Keratinocyte (primary cell): Measurements from ENCODE around the gene FBXO38. TPM values are rescaled to one million over a fixed set of nuclear protein-coding genes. Genes with fewer than 3 reads are reported as not detected.

Experiments
- DNase-seq: peaks from one replicate; pipeline ENCODE4 v3.0.0-alpha.2; 2011; ENCODE audit warnings: low read depth, missing footprints, low spot score
- FAIRE-seq: peaks from 2 replicates; lab custom pipeline; 2011; peaks lifted over from hg19 to GRCh38; lab: Jason Lieb, UNC
- H2AFZ ChIP-seq: 2 replicates; pipeline ENCODE4 v1.6.0; 2012; ENCODE audit warnings: low read length, control low read depth, inconsistent platforms; ENCODE audit not compliant: control insufficient read depth
- H3K27ac ChIP-seq: 2 replicates; pipeline ENCODE4 v1.5.1; 2011; ENCODE audit warnings: low read length; ENCODE audit not compliant: control insufficient read depth, insufficient read depth
- H3K27me3 ChIP-seq: 3 replicates; pipeline ENCODE4 v1.6.0; 2011; ENCODE audit warnings: low read length; ENCODE audit not compliant: control insufficient read depth, insufficient read depth; ENCODE audit errors: extremely low read depth
- H3K36me3 ChIP-seq, 2 experiments: 2 replicates in 1 of 2; 3 replicates in 1 of 2; pipeline ENCODE4 v1.5.1; 2011; ENCODE audit warnings: low read length in 2 of 2, mild to moderate bottlenecking in 1 of 2; ENCODE audit not compliant: control insufficient read depth in 2 of 2, insufficient read depth in 2 of 2; ENCODE audit errors: extremely low read depth in 1 of 2
- H3K4me1 ChIP-seq: 3 replicates; pipeline ENCODE4 v1.5.1; 2011; ENCODE audit warnings: low read length; ENCODE audit not compliant: control insufficient read depth, insufficient read depth; ENCODE audit errors: extremely low read depth
- H3K4me2 ChIP-seq: 3 replicates; pipeline ENCODE4 v1.6.0; 2011; ENCODE audit warnings: low read depth, low read length; ENCODE audit not compliant: control insufficient read depth, insufficient read depth; ENCODE audit errors: extremely low read depth
- H3K4me3 ChIP-seq, 3 experiments: fragments of 200-600 bp in 1 of 3; sonication (generic) in 1 of 3; 2 replicates in 2 of 3; 3 replicates in 1 of 3; pipeline ENCODE4 v1.5.1; 2011 to 2016; ENCODE audit warnings: low read length in 3 of 3, mild to moderate bottlenecking in 3 of 3, control low read depth in 2 of 3, inconsistent platforms in 1 of 3, low read depth in 1 of 3, mixed read lengths in 1 of 3, mixed run types in 1 of 3, moderate library complexity in 1 of 3; ENCODE audit not compliant: control insufficient read depth in 2 of 3, insufficient read depth in 2 of 3; ENCODE audit errors: extremely low read depth in 1 of 3
- H3K79me2 ChIP-seq: 2 replicates; pipeline ENCODE4 v1.6.0; 2012; ENCODE audit warnings: low read length; ENCODE audit not compliant: control insufficient read depth, insufficient read depth
- H3K9ac ChIP-seq: 3 replicates; pipeline ENCODE4 v1.6.0; 2011; ENCODE audit warnings: low read length; ENCODE audit not compliant: control insufficient read depth, insufficient read depth; ENCODE audit errors: extremely low read depth
- H3K9me1 ChIP-seq: 3 replicates; pipeline ENCODE4 v1.6.0; 2011; ENCODE audit warnings: low read length; ENCODE audit not compliant: control insufficient read depth, insufficient read depth; ENCODE audit errors: extremely low read depth
- H3K9me3 ChIP-seq: 2 replicates; pipeline ENCODE4 v1.5.1; 2012; ENCODE audit warnings: low read depth, low read length; ENCODE audit not compliant: control insufficient read depth
- H4K20me1 ChIP-seq: 3 replicates; pipeline ENCODE4 v1.6.0; 2011; ENCODE audit warnings: low read length; ENCODE audit not compliant: control insufficient read depth, insufficient read depth; ENCODE audit errors: extremely low read depth
- EZH2 ChIP-seq: IDR thresholded peaks from one replicate; pipeline ENCODE4 v1.6.1; 2012; ENCODE audit warnings: inconsistent platforms, mild to moderate bottlenecking, low read length, moderate library complexity
- dilution Hi-C: fragments of 300-500 bp; cut with MboI; formaldehyde crosslinking; loops from one replicate; pipeline ENCODE4 v1.7.0; 2020; ENCODE audit warnings: low sequenced_read_pairs; ENCODE audit not compliant: extremely low pct_ligation_motif_present
- polyA plus RNA-seq, 5 experiments: library from polyadenylated mRNA; depleted of rRNA in 3 of 5; stranded (reverse) in 3 of 5; stranded (forward) in 1 of 5; unstranded in 1 of 5; fragments of >200 nt; gene quantifications; 1 replicate in 1 of 5; 2 replicates in 3 of 5; 3 replicates in 1 of 5; pipeline versions ENCODE4 v1.2.1 to v1.2.3, GENCODE V29; 2011 to 2012; ENCODE audit warnings: missing spikeins in 2 of 5, low read depth in 1 of 5, low replicate concordance in 1 of 5
- TF ChIP-seq, protein P1 (sequence below), 3 experiments: IDR thresholded peaks in 1 of 3; conservative IDR thresholded peaks in 1 of 3; optimal IDR thresholded peaks in 1 of 3; 2 replicates in 2 of 3; 3 replicates in 1 of 3; pipeline versions ENCODE3 to v1.5.1; 2011; ENCODE audit warnings: low read length in 3 of 3, mild to moderate bottlenecking in 3 of 3, moderate library complexity in 2 of 3, control low read depth in 1 of 3, inconsistent platforms in 1 of 3; ENCODE audit not compliant: insufficient read depth in 2 of 3; ENCODE audit errors: extremely low read depth in 1 of 3

FBXO38 gene
- polyA plus RNA-seq, 1 donor (not counting 4 experiments of a cell fraction or from before 2014, with no cell fraction given): 30.4 TPM

DNA sequence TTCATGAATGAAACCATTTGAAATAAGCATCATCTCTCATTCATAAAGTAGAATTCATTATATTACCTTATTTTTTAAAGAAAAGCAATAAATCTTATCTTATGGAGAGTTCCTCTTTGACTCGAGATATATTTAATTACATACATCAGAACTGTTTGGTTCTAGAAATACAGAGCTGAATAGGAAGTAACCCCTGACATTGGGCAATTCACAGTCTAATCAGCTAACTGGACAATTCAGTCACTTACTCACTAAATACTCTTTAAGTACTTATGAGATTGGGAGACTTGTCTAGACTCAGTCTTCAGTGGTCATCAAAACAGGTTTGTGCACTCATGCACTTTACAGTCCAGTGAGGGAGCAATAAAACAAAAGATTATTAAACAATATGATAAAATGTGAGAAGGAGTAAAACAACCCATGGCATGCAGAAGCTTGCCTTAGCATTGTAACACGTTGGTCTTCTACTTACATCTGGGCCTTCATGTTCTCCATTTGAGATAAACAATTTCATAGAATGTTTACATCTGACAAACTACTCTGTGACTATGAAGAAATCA lies 11.5 kb upstream of the FBXO38 start:
- H4K20me1 ChIP-seq: no peaks in the 10 kb centered on the region
- H3K9ac ChIP-seq: no peak overlapping the region
- H3K9me1 ChIP-seq: no peaks in the 10 kb centered on the region
- H3K4me1 ChIP-seq: no peaks in the 10 kb centered on the region
- DNase-seq (no peak), FAIRE-seq (no peak)
- H3K4me2 ChIP-seq: no peak overlapping the region
- dilution Hi-C loops: no loop called here
- H3K36me3 ChIP-seq: no peaks in the 10 kb centered on the region
- no peak overlapping the region for H3K4me3 ChIP-seq
- no peaks in the 10 kb centered on the region for H3K9me3 ChIP-seq
- no peak overlapping the region for H3K27ac ChIP-seq
- TF ChIP-seq, protein P1, sequence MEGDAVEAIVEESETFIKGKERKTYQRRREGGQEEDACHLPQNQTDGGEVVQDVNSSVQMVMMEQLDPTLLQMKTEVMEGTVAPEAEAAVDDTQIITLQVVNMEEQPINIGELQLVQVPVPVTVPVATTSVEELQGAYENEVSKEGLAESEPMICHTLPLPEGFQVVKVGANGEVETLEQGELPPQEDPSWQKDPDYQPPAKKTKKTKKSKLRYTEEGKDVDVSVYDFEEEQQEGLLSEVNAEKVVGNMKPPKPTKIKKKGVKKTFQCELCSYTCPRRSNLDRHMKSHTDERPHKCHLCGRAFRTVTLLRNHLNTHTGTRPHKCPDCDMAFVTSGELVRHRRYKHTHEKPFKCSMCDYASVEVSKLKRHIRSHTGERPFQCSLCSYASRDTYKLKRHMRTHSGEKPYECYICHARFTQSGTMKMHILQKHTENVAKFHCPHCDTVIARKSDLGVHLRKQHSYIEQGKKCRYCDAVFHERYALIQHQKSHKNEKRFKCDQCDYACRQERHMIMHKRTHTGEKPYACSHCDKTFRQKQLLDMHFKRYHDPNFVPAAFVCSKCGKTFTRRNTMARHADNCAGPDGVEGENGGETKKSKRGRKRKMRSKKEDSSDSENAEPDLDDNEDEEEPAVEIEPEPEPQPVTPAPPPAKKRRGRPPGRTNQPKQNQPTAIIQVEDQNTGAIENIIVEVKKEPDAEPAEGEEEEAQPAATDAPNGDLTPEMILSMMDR (optimal IDR thresholded peaks at IDR 0.05 in 1 of 3, IDR thresholded peaks at IDR 0.05 in 1 of 3, conservative IDR thresholded peaks at IDR 0.05 in 1 of 3; ENCODE audit: extremely low read depth in 1 of 3, insufficient read depth in 2 of 3, low read length in 3 of 3): no peak
- TF ChIP-seq EZH2: no peak
- no peaks in the 10 kb centered on the region for H3K79me2 ChIP-seq
- H2AFZ ChIP-seq: no peak overlapping the region
- H3K27me3 ChIP-seq: no peaks in the 10 kb centered on the region

DNA sequence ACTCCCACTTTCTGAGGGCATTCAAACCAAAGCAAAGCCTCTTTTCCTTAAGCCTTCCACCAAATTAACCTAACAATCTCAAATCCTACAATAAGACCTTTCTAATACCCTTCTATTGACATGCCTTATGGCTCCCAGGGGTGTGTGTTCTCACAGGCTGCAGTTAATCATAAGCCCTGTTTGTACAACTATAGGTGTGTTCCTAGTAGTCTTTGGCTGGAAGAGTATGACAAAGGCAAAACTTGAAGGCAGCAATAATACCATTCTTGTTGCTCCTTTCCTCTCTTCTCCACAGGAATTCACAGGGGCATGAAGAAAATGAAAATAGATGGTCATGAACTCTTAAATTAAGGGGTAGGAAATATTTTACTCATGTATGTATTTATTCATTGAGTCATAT lies 10.9 kb upstream of the FBXO38 start:
- H3K9me3 ChIP-seq: no peaks in the 10 kb centered on the region
- TF ChIP-seq EZH2: no peak
- TF ChIP-seq, protein P1 (optimal IDR thresholded peaks at IDR 0.05 in 1 of 3, IDR thresholded peaks at IDR 0.05 in 1 of 3, conservative IDR thresholded peaks at IDR 0.05 in 1 of 3; ENCODE audit: extremely low read depth in 1 of 3, insufficient read depth in 2 of 3, low read length in 3 of 3): no peak
- dilution Hi-C loops: no loop called here
- FAIRE-seq (no peak), DNase-seq (no peak)
- H3K79me2 ChIP-seq: no peaks in the 10 kb centered on the region
- no peak overlapping the region for H3K4me3 ChIP-seq
- no peak overlapping the region for H2AFZ ChIP-seq
- no peaks in the 10 kb centered on the region for H3K36me3 ChIP-seq
- no peak overlapping the region for H3K27ac ChIP-seq
- no peaks in the 10 kb centered on the region for H4K20me1 ChIP-seq
- no peak overlapping the region for H3K9ac ChIP-seq
- no peaks in the 10 kb centered on the region for H3K9me1 ChIP-seq
- H3K27me3 ChIP-seq: no peaks in the 10 kb centered on the region
- no peak overlapping the region for H3K4me2 ChIP-seq
- H3K4me1 ChIP-seq: no peaks in the 10 kb centered on the region
